Thymus (tissue), 2 donors: ENCODE measurements around the gene BTBD8. TPM values are rescaled to one million over a fixed set of nuclear protein-coding genes. Genes with fewer than 3 reads are reported as not detected.

Source experiments
- polyA plus RNA-seq: library from polyadenylated mRNA; stranded (reverse); fragments of 200-250 nt; gene quantifications from one replicate; pipeline ENCODE4 v1.2.3, GENCODE V29; 2013
- total RNA-seq: library from RNA; stranded (reverse); fragments of 120-200 nt; gene quantifications from one replicate; pipeline ENCODE4 v1.2.4, GENCODE V29; 2013
- donor health status: healthy.

The BTBD8 gene
- total and polyA plus RNA-seq, 2 donors = 2.9 to 3.3 TPM

Other genes starting within 250 kb of the BTBD8 start
- gene TGFBR3, start 194.2 kb upstream of the BTBD8 start, total RNA-seq = 5.4 TPM
- gene TGFBR3, start 194.2 kb upstream of the BTBD8 start, polyA plus RNA-seq = 10.1 TPM
- gene BRDT, start 130.9 kb upstream of the BTBD8 start, total RNA-seq = under 0.01 TPM
- gene BRDT, start 130.9 kb upstream of the BTBD8 start, polyA plus RNA-seq = 0.18 TPM
- gene EPHX4, start 50.4 kb upstream of the BTBD8 start, total RNA-seq = 0.42 TPM
- 0.14 TPM for gene EPHX4, start 50.4 kb upstream of the BTBD8 start, polyA plus RNA-seq
- gene SETSIP, start 4.9 kb upstream of the BTBD8 start, total RNA-seq = 0.28 TPM
- 0.02 TPM for gene SETSIP, start 4.9 kb upstream of the BTBD8 start, polyA plus RNA-seq
- gene C1orf146, start 137.6 kb downstream of the BTBD8 start, total RNA-seq = not detected
- not detected for gene C1orf146, start 137.6 kb downstream of the BTBD8 start, polyA plus RNA-seq
- 17.9 TPM for gene GLMN, start 218.6 kb downstream of the BTBD8 start, total RNA-seq
- gene GLMN, start 218.6 kb downstream of the BTBD8 start, polyA plus RNA-seq = 33.2 TPM
- 38.2 TPM for gene RPAP2, start 218.7 kb downstream of the BTBD8 start, total RNA-seq
- gene RPAP2, start 218.7 kb downstream of the BTBD8 start, polyA plus RNA-seq = 12.2 TPM